Loucy (cell line): ENCODE results near the gene ATAT1.

Experiments used
- H2AFZ ChIP-seq: fragments of 200-600 bp; sonication (generic); 2 replicates; pipeline ENCODE4 v1.6.0; 2016; ENCODE audit warnings: antibody characterized with exemption, mild to moderate bottlenecking, low read length, moderate library complexity
- H3F3A ChIP-seq: fragments of 200-600 bp; 2 replicates; pipeline ENCODE4 v1.6.0; 2016; ENCODE audit warnings: antibody characterized with exemption, low read depth, mild to moderate bottlenecking
- H3K27me3 ChIP-seq: fragments of 200-600 bp; sonication (generic); 2 replicates; pipeline ENCODE4 v1.6.1; 2014; ENCODE audit warnings: low read length, mild to moderate bottlenecking; ENCODE audit not compliant: insufficient read depth, poor library complexity, severe bottlenecking
- H3K36me3 ChIP-seq: fragments of 200-600 bp; sonication (generic); 2 replicates; pipeline ENCODE4 v1.6.1; 2016; ENCODE audit warnings: low read length; ENCODE audit not compliant: insufficient read depth
- H3K4me1 ChIP-seq: fragments of 200-600 bp; sonication (generic); 2 replicates; pipeline ENCODE4 v1.5.1; 2014; ENCODE audit warnings: low read length, mild to moderate bottlenecking; ENCODE audit not compliant: insufficient read depth, poor library complexity, severe bottlenecking
- H3K4me2 ChIP-seq: fragments of 200-600 bp; sonication (generic); 2 replicates; pipeline ENCODE4 v1.6.0; 2014; ENCODE audit warnings: antibody characterized with exemption, low read length, low read depth, mild to moderate bottlenecking; ENCODE audit not compliant: poor library complexity, severe bottlenecking
- H3K4me3 ChIP-seq: fragments of 200-600 bp; sonication (generic); 2 replicates; pipeline ENCODE4 v1.5.1; 2014; ENCODE audit warnings: low read length, mild to moderate bottlenecking, mixed read lengths; ENCODE audit not compliant: poor library complexity, severe bottlenecking
- H3K79me2 ChIP-seq: fragments of 200-600 bp; sonication (generic); 2 replicates; pipeline ENCODE4 v1.6.1; 2014; ENCODE audit warnings: low read length; ENCODE audit not compliant: insufficient read depth
- H3K9ac ChIP-seq: fragments of 200-600 bp; sonication (generic); 2 replicates; pipeline ENCODE4 v1.6.0; 2014; ENCODE audit warnings: mild to moderate bottlenecking, low read depth, low read length, moderate library complexity; ENCODE audit not compliant: poor library complexity, severe bottlenecking
- H3K9me2 ChIP-seq: fragments of 200-600 bp; sonication (generic); replicated peaks from 2 replicates; pipeline ENCODE4 v1.6.1; 2016; ENCODE audit warnings: low read depth, low read length, mixed read lengths
- H3K9me3 ChIP-seq: fragments of 200-600 bp; sonication (generic); 2 replicates; pipeline ENCODE4 v1.6.1; 2014; ENCODE audit warnings: mild to moderate bottlenecking, antibody characterized with exemption, low read length, low read depth; ENCODE audit not compliant: insufficient read depth
- H4K20me1 ChIP-seq: fragments of 200-600 bp; sonication (generic); 2 replicates; pipeline ENCODE4 v1.6.0; 2014; ENCODE audit warnings: antibody characterized with exemption, low read length, mild to moderate bottlenecking; ENCODE audit not compliant: insufficient read depth, poor library complexity, severe bottlenecking
- EZH2phosphoT487 ChIP-seq: fragments of 200-600 bp; IDR thresholded peaks from 2 replicates; pipeline ENCODE4 v1.6.1; 2018; ENCODE audit warnings: antibody characterized with exemption, mild to moderate bottlenecking, moderate library complexity, borderline replicate concordance
- TF ChIP-seq, protein P1 (sequence below): fragments of 200-600 bp; sonication (generic); conservative IDR thresholded peaks from 2 replicates; pipeline ENCODE4 v1.5.1; 2014; ENCODE audit warnings: mild to moderate bottlenecking, antibody characterized with exemption, low read length

ATAT1 gene

DNA sequence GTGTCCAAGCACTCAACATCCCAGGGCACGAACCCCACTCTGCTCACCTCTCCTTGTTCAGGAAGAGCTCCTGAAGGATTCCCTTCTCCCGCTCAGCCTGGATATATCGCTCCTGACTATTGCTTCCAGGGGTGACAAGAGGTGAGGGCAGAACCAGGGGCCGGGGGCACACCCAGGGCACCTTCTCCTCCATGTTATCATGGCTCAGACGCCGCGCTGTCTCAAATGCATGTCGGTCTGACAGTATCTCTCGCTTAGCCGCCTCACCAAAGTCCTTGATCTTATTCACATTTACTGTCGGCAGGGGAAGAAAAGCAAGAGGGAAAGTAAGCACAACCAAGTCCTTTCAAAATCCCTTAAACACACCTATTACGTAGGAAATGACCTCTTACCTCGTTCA lies 22.7 kb upstream of the ATAT1 start:
- Histone ChIP-seq H3K27me3 (no peaks in the 10 kb centered on the region), H3F3A (peaks cover 8% of the 10 kb centered on the region; the same call in 1 of the 2 replicates), H3K36me3 (peaks cover 68% of the 10 kb centered on the region; the same call in 1 of the 2 replicates), H3K79me2 (no peaks in the 10 kb centered on the region), H2AFZ (no peak overlapping the region), H3K4me1 (no peaks in the 10 kb centered on the region), H3K9me2 (no peaks in the 10 kb centered on the region), H3K9ac (no peak overlapping the region), H3K4me2 (no peak overlapping the region), H3K9me3 (no peaks in the 10 kb centered on the region), H4K20me1 (peaks cover 3% of the 10 kb centered on the region), H3K4me3 (no peak overlapping the region)
- TF ChIP-seq, protein P1, sequence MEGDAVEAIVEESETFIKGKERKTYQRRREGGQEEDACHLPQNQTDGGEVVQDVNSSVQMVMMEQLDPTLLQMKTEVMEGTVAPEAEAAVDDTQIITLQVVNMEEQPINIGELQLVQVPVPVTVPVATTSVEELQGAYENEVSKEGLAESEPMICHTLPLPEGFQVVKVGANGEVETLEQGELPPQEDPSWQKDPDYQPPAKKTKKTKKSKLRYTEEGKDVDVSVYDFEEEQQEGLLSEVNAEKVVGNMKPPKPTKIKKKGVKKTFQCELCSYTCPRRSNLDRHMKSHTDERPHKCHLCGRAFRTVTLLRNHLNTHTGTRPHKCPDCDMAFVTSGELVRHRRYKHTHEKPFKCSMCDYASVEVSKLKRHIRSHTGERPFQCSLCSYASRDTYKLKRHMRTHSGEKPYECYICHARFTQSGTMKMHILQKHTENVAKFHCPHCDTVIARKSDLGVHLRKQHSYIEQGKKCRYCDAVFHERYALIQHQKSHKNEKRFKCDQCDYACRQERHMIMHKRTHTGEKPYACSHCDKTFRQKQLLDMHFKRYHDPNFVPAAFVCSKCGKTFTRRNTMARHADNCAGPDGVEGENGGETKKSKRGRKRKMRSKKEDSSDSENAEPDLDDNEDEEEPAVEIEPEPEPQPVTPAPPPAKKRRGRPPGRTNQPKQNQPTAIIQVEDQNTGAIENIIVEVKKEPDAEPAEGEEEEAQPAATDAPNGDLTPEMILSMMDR, result no peak
- TF ChIP-seq EZH2phosphoT487, result no peak

DNA sequence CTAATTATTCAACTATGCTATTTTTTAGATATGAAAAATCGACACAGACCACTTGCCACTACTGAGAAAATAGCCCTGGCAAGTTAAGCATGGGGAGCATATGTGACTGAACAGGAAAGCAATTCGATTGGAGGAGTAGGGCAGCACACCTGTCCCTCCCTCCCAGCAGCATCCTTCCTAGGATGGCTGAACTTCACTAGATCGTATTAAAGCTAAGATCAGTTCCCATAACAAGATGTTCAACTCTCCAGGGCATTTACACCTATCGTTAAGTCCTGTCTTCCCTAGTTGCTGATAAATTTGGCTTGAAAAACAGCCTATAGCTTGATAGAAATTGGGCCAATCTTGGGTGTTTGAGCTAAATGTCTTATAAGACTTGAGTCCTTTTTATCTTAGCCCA lies 16.6 kb upstream of the ATAT1 start:
- H3K4me3 ChIP-seq, result no peak overlapping the region
- H3F3A ChIP-seq, result peaks cover 11% of the 10 kb centered on the region; the same call in 1 of the 2 replicates
- H3K27me3 ChIP-seq, result peaks cover under 1% of the 10 kb centered on the region
- peaks cover 22% of the 10 kb centered on the region; the same call in 1 of the 2 replicates for H3K36me3 ChIP-seq
- TF ChIP-seq EZH2phosphoT487, result no peak
- TF ChIP-seq, protein P1, result no peak
- peaks cover 48% of the 10 kb centered on the region for H4K20me1 ChIP-seq
- H3K4me1 ChIP-seq, result peaks cover 21% of the 10 kb centered on the region
- no peaks in the 10 kb centered on the region for H3K9me2 ChIP-seq
- H3K4me2 ChIP-seq, result no peak overlapping the region
- H2AFZ ChIP-seq, result no peak overlapping the region
- peaks cover 34% of the 10 kb centered on the region for H3K79me2 ChIP-seq
- no peak overlapping the region for H3K9ac ChIP-seq
- no peaks in the 10 kb centered on the region for H3K9me3 ChIP-seq

DNA sequence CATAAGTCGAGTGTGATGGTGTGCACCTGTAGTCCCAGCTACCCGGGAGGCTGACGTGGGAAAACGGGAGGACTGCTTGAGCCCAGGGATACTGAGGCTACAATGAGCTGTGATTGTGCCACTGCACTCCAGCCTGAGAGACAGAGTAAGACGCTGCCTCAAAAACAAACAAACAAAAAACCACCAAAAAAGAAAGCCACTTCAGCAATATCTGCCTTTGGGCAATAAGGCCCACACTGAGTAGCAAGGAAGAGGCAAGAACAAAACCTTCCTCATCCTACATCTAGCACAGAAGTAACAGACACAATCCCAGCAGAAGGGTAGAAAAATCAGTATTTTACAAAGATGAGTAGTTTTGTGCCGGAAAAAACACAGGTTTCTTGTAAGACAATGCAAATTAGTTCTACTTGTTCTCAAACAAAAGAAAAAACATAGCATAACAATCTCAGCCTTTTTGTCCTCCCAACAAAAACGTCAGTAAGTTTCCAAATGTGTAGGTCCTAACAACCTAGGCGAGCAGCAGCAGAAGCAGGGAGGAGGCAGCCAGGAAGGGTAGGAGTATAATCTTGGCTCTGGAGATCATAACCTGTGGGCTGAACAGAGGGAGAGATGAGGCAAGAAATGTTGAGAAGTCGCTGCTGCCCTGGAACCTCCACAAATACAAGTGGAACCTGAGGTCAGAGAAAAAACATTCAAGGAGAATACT lies 15.4 kb upstream of the ATAT1 start:
- Histone ChIP-seq H2AFZ (no peak overlapping the region), H3K9me2 (no peaks in the 10 kb centered on the region), H3K79me2 (peaks cover 46% of the 10 kb centered on the region), H3F3A (peaks cover 15% of the 10 kb centered on the region; the same call in 1 of the 2 replicates), H4K20me1 (peaks cover 54% of the 10 kb centered on the region), H3K4me2 (no peak overlapping the region), H3K27me3 (peaks cover 13% of the 10 kb centered on the region), H3K36me3 (peaks cover 21% of the 10 kb centered on the region), H3K4me1 (peaks cover 21% of the 10 kb centered on the region), H3K9ac (no peak overlapping the region), H3K9me3 (no peaks in the 10 kb centered on the region), H3K4me3 (no peak overlapping the region)
- TF ChIP-seq, protein P1, result no peak
- no peak for TF ChIP-seq EZH2phosphoT487
